BLaER1 (cell line): ENCODE measurements around the gene ST8SIA4.

Source experiments
- H3K27ac ChIP-seq: shearing (Covaris generic); formaldehyde crosslinking; 2 replicates; pipeline ENCODE4 v1.8.1; 2022
- H3K27me3 ChIP-seq: shearing (Covaris generic); formaldehyde crosslinking; 2 replicates; pipeline ENCODE4 v1.8.1; 2022
- H3K36me3 ChIP-seq: shearing (Covaris generic); formaldehyde crosslinking; 2 replicates; pipeline ENCODE4 v1.8.1; 2022
- H3K4me1 ChIP-seq: shearing (Covaris generic); formaldehyde crosslinking; 2 replicates; pipeline ENCODE4 v1.8.1; 2022
- H3K4me2 ChIP-seq: shearing (Covaris generic); formaldehyde crosslinking; 2 replicates; pipeline ENCODE4 v1.8.1; 2022
- H3K4me3 ChIP-seq: shearing (Covaris generic); formaldehyde crosslinking; 2 replicates; pipeline ENCODE4 v1.8.1; 2022
- H3K9ac ChIP-seq: shearing (Covaris generic); formaldehyde crosslinking; 2 replicates; pipeline ENCODE4 v1.8.1; 2022
- H3K9me3 ChIP-seq: shearing (Covaris generic); formaldehyde crosslinking; 2 replicates; pipeline ENCODE4 v1.8.1; 2022
- H4K20me1 ChIP-seq: shearing (Covaris generic); formaldehyde crosslinking; 2 replicates; pipeline ENCODE4 v1.8.1; 2022
- Cebpa-rat ChIP-seq: shearing (Covaris generic); IDR thresholded peaks from 2 replicates; pipeline ENCODE4 v1.8.1; 2022

ST8SIA4 gene

GRCh38 chr5:100903039-100903887 is at the start of gene ST8SIA4:
ST8SIA4 (minus strand) TSS chr5:100903282; CDS start chr5:100902955, 327 bp downstream.
- Histone ChIP-seq H3K4me1 (peaks cover 31% of the 10 kb centered on the region), H3K9me3 (no peaks in the 10 kb centered on the region), H3K27me3 (no peaks in the 10 kb centered on the region), H3K36me3 (no peaks in the 10 kb centered on the region), H3K9ac (peak within 1 kb of the TSS; percentile 91), H4K20me1 (peaks cover 10% of the 10 kb centered on the region), H3K4me3 (peak within 1 kb of the TSS; percentile 85), H3K27ac (peak within 1 kb of the TSS; percentile 97), H3K4me2 (peak within 1 kb of the TSS; percentile 95)
- TF ChIP-seq Cebpa-rat = no peak

- H3K27ac ChIP-seq = no peak overlapping the region
- no peak overlapping the region for H3K9ac ChIP-seq
- no peaks in the 10 kb centered on the region for H3K27me3 ChIP-seq
- H3K9me3 ChIP-seq = peaks cover 16% of the 10 kb centered on the region; the same call in 1 of the 2 replicates
- H3K4me3 ChIP-seq = no peak overlapping the region
- H4K20me1 ChIP-seq = no peaks in the 10 kb centered on the region
- no peak overlapping the region for H3K4me2 ChIP-seq
- no peaks in the 10 kb centered on the region for H3K4me1 ChIP-seq
- H3K36me3 ChIP-seq = no peaks in the 10 kb centered on the region
- TF ChIP-seq Cebpa-rat = no peak
Observed at GRCh38 chr5:100950985-100951384, 47.9 kb upstream of the ST8SIA4 start.

- H3K36me3 ChIP-seq = no peaks in the 10 kb centered on the region
- H3K9ac ChIP-seq = no peak overlapping the region
- no peak overlapping the region for H3K4me3 ChIP-seq
- no peaks in the 10 kb centered on the region for H4K20me1 ChIP-seq
- TF ChIP-seq Cebpa-rat = no peak
- H3K4me2 ChIP-seq = no peak overlapping the region
- no peaks in the 10 kb centered on the region; the same call in 1 of the 2 replicates for H3K9me3 ChIP-seq
- H3K4me1 ChIP-seq = no peaks in the 10 kb centered on the region
- no peaks in the 10 kb centered on the region for H3K27me3 ChIP-seq
- no peak overlapping the region for H3K27ac ChIP-seq
Observed at GRCh38 chr5:100913298-100913697, 10.2 kb upstream of the ST8SIA4 start.

GRCh38 chr5:100909034-100909433 is 6.0 kb upstream of the ST8SIA4 start:
- Histone ChIP-seq H4K20me1 (no peaks in the 10 kb centered on the region), H3K27ac (no peak overlapping the region), H3K27me3 (no peaks in the 10 kb centered on the region), H3K9ac (no peak overlapping the region), H3K4me1 (peaks cover 20% of the 10 kb centered on the region), H3K36me3 (no peaks in the 10 kb centered on the region), H3K4me2 (no peak overlapping the region), H3K9me3 (no peaks in the 10 kb centered on the region), H3K4me3 (no peak overlapping the region)
- no peak for TF ChIP-seq Cebpa-rat

- TF ChIP-seq Cebpa-rat = no peak
- H3K36me3 ChIP-seq = no peaks in the 10 kb centered on the region
- H3K4me1 ChIP-seq = peaks cover 20% of the 10 kb centered on the region
- no peaks in the 10 kb centered on the region for H3K27me3 ChIP-seq
- peak overlapping the region; percentile 85 for H3K4me3 ChIP-seq
- peak overlapping the region; percentile 91 for H3K9ac ChIP-seq
- H3K4me2 ChIP-seq = peak overlapping the region; percentile 95
- peak overlapping the region; percentile 77 for H3K27ac ChIP-seq
- H3K9me3 ChIP-seq = no peaks in the 10 kb centered on the region
- no peaks in the 10 kb centered on the region for H4K20me1 ChIP-seq
Observed at GRCh38 chr5:100905259-100905914, 2.3 kb upstream of the ST8SIA4 start.

GRCh38 chr5:100904259-100904861 is 1.3 kb upstream of the ST8SIA4 start:
- Histone ChIP-seq H3K4me1 (peaks cover 20% of the 10 kb centered on the region), H3K27ac (peak overlapping the region; percentile 77), H3K9ac (peak overlapping the region; percentile 91), H3K4me3 (peak overlapping the region; percentile 85), H3K27me3 (no peaks in the 10 kb centered on the region), H3K36me3 (no peaks in the 10 kb centered on the region), H4K20me1 (no peaks in the 10 kb centered on the region), H3K4me2 (peak overlapping the region; percentile 95), H3K9me3 (no peaks in the 10 kb centered on the region)
- no peak for TF ChIP-seq Cebpa-rat

GRCh38 chr5:100902440-100903038 is 543 bp downstream of the ST8SIA4 start:
- Histone ChIP-seq H3K27ac (peak overlapping the region; percentile 97), H3K36me3 (peaks cover 5% of the 10 kb centered on the region; the same call in 1 of the 2 replicates), H3K9me3 (no peaks in the 10 kb centered on the region), H3K4me3 (peak overlapping the region; percentile 85), H4K20me1 (peaks cover 17% of the 10 kb centered on the region), H3K9ac (peak overlapping the region; percentile 91), H3K27me3 (no peaks in the 10 kb centered on the region), H3K4me2 (peak overlapping the region; percentile 61), H3K4me1 (peaks cover 38% of the 10 kb centered on the region)
- no peak for TF ChIP-seq Cebpa-rat

- peak overlapping the region; percentile 85 for H3K4me3 ChIP-seq
- peak overlapping the region; percentile 61 for H3K4me2 ChIP-seq
- H3K27ac ChIP-seq = peak overlapping the region; percentile 97
- TF ChIP-seq Cebpa-rat = no peak
- peaks cover 10% of the 10 kb centered on the region; the same call in 1 of the 2 replicates for H3K36me3 ChIP-seq
- no peaks in the 10 kb centered on the region for H3K9me3 ChIP-seq
- peaks cover 24% of the 10 kb centered on the region for H4K20me1 ChIP-seq
- no peaks in the 10 kb centered on the region for H3K27me3 ChIP-seq
- peaks cover 45% of the 10 kb centered on the region for H3K4me1 ChIP-seq
- H3K9ac ChIP-seq = peak overlapping the region; percentile 91
Observed at GRCh38 chr5:100901821-100902341, 1.2 kb downstream of the ST8SIA4 start.
